WTC11 (cell line): ENCODE measurements around the gene UBL3. TPM values are rescaled to one million over a fixed set of nuclear protein-coding genes. Genes with fewer than 3 reads are reported as not detected.
A peak's percentile ranks its signal among the peaks of the same experiment; 100 is the strongest.

ENCODE experiments used
- ATAC-seq: fragments of 200-7000 bp; cut with Tn5 transposase; 2 replicates; pipeline ENCODE4 v1.10.0; 2021; ENCODE audit warnings: mild to moderate bottlenecking, moderate library complexity
- CTCF ChIA-PET: fragments of 300-600 bp; sonication (Branson Sonifier 250); formaldehyde crosslinking; loops from one replicate; lab custom pipeline; 2021; ENCODE audit warnings: antibody characterized with exemption; lab: Charles Lee
- POLR2A ChIA-PET: fragments of 350-600 bp; sonication (Branson Sonifier 250); formaldehyde crosslinking; loops from one replicate; lab custom pipeline; 2021; ENCODE audit warnings: antibody characterized with exemption; lab: Charles Lee
- DNase-seq: peaks from one replicate; pipeline ENCODE4 v3.0.0; 2021; ENCODE audit warnings: low spot score
- H3K27ac Mint-ChIP-seq: 2 replicates; pipeline ENCODE4 v1.8.0; 2021; ENCODE audit warnings: mixed read lengths
- H3K27me3 Mint-ChIP-seq: 2 replicates; pipeline ENCODE4 v1.8.0; 2021; ENCODE audit warnings: low read depth, mild to moderate bottlenecking, moderate library complexity, mixed read lengths
- H3K36me3 Mint-ChIP-seq: 2 replicates; pipeline ENCODE4 v1.8.0; 2021; ENCODE audit warnings: mixed read lengths
- H3K4me1 Mint-ChIP-seq: 2 replicates; pipeline ENCODE4 v1.8.0; 2022; ENCODE audit warnings: mixed read lengths
- H3K4me3 Mint-ChIP-seq: 2 replicates; pipeline ENCODE4 v1.8.0; 2021; ENCODE audit warnings: mild to moderate bottlenecking, moderate library complexity, mixed read lengths
- H3K9me3 Mint-ChIP-seq: 2 replicates; pipeline ENCODE4 v1.8.0; 2021; ENCODE audit warnings: mixed read lengths
- ETV6 ChIP-seq: sonication (generic); formaldehyde crosslinking; IDR thresholded peaks from 2 replicates; pipeline ENCODE4 v1.8.1; 2022; ENCODE audit warnings: mild to moderate bottlenecking, missing genetic modification reagents
- GRHL2 ChIP-seq: fragments of 250-450 bp; sonication (Bioruptor Pico); IDR thresholded peaks from 2 replicates; pipeline ENCODE4 v1.8.0; 2022; ENCODE audit warnings: mild to moderate bottlenecking, moderate library complexity; ENCODE audit not compliant: insufficient replicate concordance, severe bottlenecking
- NFATC4 ChIP-seq: fragments of 250-450 bp; sonication (Bioruptor Pico); IDR thresholded peaks from 2 replicates; pipeline ENCODE4 v1.9.0; 2021; ENCODE audit warnings: mild to moderate bottlenecking
- NFE2L1 ChIP-seq: sonication (generic); formaldehyde crosslinking; IDR thresholded peaks from 2 replicates; pipeline ENCODE4 v1.8.1; 2023; ENCODE audit warnings: missing genetic modification reagents
- ZNF138 ChIP-seq: sonication (generic); formaldehyde crosslinking; conservative IDR thresholded peaks from 2 replicates; pipeline ENCODE4 v1.8.1; 2022; ENCODE audit warnings: mild to moderate bottlenecking, moderate library complexity, missing genetic modification reagents
- ZNF423 ChIP-seq: fragments of 250-450 bp; sonication (Bioruptor Pico); IDR thresholded peaks from 2 replicates; pipeline ENCODE4 v2.1.2; 2022; ENCODE audit warnings: mild to moderate bottlenecking, moderate library complexity
- ZNF671 ChIP-seq: fragments of 250-450 bp; sonication (Bioruptor Pico); IDR thresholded peaks from 2 replicates; pipeline ENCODE4 v1.8.0; 2021; ENCODE audit warnings: mild to moderate bottlenecking
- total RNA-seq: library from RNA; stranded (reverse); gene quantifications from 3 replicates; pipeline ENCODE4 v1.2.3, GENCODE V29; 2021
- TF ChIP-seq, protein P1 (sequence below): sonication (generic); formaldehyde crosslinking; IDR thresholded peaks from 2 replicates; pipeline ENCODE4 v1.8.1; 2023; ENCODE audit warnings: mild to moderate bottlenecking, moderate library complexity, missing genetic modification reagents
- TF ChIP-seq, protein P2 (sequence below): sonication (generic); formaldehyde crosslinking; IDR thresholded peaks from 2 replicates; pipeline ENCODE4 v1.8.0; 2023; ENCODE audit warnings: missing genetic modification reagents, mild to moderate bottlenecking, borderline replicate concordance
- TF ChIP-seq, protein P3 (sequence below): fragments of 250-450 bp; sonication (Bioruptor Pico); IDR thresholded peaks from 2 replicates; pipeline ENCODE4 v1.9.0; 2021; ENCODE audit warnings: mild to moderate bottlenecking
- TF ChIP-seq, protein P4 (sequence below): fragments of 250-450 bp; sonication (Bioruptor Pico); IDR thresholded peaks from 2 replicates; pipeline ENCODE4 v1.9.0; 2021; ENCODE audit warnings: mild to moderate bottlenecking
- TF ChIP-seq, protein P5 (sequence below): fragments of 250-450 bp; sonication (Bioruptor Pico); IDR thresholded peaks from 2 replicates; pipeline ENCODE4 v1.9.0; 2021; ENCODE audit warnings: moderate library complexity, mild to moderate bottlenecking, inconsistent platforms, borderline replicate concordance
- TF ChIP-seq, protein P6 (sequence below): fragments of 200-600 bp; IDR thresholded peaks from 2 replicates; pipeline ENCODE4 v1.8.0; 2022; ENCODE audit warnings: antibody characterized with exemption
- TF ChIP-seq, protein P7 (sequence below): sonication (generic); formaldehyde crosslinking; IDR thresholded peaks from 2 replicates; pipeline ENCODE4 v1.8.1; 2023; ENCODE audit warnings: mild to moderate bottlenecking, missing genetic modification reagents

The UBL3 gene
- total RNA-seq, 1 experiment from 2014 or later = 15.5 TPM

DNA sequence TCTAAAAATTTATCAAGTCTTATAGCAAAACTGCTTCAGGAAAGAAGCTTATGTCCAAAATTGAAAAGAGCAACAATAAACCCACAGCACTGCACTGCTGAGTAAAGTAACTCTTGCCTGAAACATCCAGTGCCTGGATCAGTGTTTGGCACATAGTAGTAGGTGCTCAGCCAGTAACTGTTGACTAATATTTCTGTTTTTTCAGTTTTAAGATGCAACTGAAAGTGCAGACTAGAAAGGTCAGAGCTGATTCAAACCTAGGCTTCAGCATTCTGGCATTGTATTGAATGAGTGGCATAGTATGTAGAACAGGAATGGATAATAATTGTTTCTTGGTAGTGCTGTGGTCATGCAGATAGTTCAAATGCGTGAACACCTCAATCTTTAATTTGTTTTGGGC, 67.6 kb downstream of the UBL3 start:
- ATAC-seq (no peak), DNase-seq (no peak)
- Mint-ChIP-seq H3K27me3 (no peaks in the 10 kb centered on the region), H3K4me3 (no peak overlapping the region), H3K27ac (no peak overlapping the region), H3K4me1 (no peaks in the 10 kb centered on the region), H3K36me3 (no peaks in the 10 kb centered on the region), H3K9me3 (no peaks in the 10 kb centered on the region)
- CTCF ChIA-PET = no interaction called here
- POLR2A ChIA-PET = no interaction called here
- TF ChIP-seq ZNF138 (CRISPR knock-in tag) (no peak), NFATC4 (CRISPR knock-in tag) (no peak), ZNF423 (CRISPR knock-in tag) (no peak), ETV6 (CRISPR knock-in tag) (no peak)
- TF ChIP-seq, protein P1, sequence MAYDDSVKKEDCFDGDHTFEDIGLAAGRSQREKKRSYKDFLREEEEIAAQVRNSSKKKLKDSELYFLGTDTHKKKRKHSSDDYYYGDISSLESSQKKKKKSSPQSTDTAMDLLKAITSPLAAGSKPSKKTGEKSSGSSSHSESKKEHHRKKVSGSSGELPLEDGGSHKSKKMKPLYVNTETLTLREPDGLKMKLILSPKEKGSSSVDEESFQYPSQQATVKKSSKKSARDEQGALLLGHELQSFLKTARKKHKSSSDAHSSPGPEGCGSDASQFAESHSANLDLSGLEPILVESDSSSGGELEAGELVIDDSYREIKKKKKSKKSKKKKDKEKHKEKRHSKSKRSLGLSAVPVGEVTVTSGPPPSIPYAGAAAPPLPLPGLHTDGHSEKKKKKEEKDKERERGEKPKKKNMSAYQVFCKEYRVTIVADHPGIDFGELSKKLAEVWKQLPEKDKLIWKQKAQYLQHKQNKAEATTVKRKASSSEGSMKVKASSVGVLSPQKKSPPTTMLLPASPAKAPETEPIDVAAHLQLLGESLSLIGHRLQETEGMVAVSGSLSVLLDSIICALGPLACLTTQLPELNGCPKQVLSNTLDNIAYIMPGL = no peak
- TF ChIP-seq, protein P2, sequence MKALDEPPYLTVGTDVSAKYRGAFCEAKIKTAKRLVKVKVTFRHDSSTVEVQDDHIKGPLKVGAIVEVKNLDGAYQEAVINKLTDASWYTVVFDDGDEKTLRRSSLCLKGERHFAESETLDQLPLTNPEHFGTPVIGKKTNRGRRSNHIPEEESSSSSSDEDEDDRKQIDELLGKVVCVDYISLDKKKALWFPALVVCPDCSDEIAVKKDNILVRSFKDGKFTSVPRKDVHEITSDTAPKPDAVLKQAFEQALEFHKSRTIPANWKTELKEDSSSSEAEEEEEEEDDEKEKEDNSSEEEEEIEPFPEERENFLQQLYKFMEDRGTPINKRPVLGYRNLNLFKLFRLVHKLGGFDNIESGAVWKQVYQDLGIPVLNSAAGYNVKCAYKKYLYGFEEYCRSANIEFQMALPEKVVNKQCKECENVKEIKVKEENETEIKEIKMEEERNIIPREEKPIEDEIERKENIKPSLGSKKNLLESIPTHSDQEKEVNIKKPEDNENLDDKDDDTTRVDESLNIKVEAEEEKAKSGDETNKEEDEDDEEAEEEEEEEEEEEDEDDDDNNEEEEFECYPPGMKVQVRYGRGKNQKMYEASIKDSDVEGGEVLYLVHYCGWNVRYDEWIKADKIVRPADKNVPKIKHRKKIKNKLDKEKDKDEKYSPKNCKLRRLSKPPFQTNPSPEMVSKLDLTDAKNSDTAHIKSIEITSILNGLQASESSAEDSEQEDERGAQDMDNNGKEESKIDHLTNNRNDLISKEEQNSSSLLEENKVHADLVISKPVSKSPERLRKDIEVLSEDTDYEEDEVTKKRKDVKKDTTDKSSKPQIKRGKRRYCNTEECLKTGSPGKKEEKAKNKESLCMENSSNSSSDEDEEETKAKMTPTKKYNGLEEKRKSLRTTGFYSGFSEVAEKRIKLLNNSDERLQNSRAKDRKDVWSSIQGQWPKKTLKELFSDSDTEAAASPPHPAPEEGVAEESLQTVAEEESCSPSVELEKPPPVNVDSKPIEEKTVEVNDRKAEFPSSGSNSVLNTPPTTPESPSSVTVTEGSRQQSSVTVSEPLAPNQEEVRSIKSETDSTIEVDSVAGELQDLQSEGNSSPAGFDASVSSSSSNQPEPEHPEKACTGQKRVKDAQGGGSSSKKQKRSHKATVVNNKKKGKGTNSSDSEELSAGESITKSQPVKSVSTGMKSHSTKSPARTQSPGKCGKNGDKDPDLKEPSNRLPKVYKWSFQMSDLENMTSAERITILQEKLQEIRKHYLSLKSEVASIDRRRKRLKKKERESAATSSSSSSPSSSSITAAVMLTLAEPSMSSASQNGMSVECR (CRISPR knock-in tag) = no peak
- TF ChIP-seq, protein P3, sequence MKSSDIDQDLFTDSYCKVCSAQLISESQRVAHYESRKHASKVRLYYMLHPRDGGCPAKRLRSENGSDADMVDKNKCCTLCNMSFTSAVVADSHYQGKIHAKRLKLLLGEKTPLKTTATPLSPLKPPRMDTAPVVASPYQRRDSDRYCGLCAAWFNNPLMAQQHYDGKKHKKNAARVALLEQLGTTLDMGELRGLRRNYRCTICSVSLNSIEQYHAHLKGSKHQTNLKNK = no peak

DNA sequence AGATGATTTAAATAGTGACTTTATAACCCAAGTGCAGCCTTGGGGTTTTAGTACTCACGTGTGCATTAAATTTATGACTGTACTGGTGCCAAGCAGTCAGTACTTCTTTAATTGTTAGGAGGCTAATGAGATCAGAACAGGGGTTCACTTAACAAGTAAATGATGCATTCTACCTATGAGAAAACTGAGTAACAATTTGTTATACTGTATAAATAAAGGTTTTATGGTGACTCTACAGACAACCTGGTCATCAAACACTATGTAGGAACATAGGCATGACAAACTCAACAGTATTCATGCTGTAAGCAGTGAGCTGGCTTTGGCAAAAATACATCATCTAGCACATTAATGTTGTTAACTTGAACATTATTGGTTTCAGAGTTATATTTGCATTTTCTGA, 75.6 kb downstream of the UBL3 start:
- TF ChIP-seq NFE2L1 (CRISPR knock-in tag) = no peak
- TF ChIP-seq ZNF671 (CRISPR knock-in tag) = no peak
- TF ChIP-seq, protein P4, sequence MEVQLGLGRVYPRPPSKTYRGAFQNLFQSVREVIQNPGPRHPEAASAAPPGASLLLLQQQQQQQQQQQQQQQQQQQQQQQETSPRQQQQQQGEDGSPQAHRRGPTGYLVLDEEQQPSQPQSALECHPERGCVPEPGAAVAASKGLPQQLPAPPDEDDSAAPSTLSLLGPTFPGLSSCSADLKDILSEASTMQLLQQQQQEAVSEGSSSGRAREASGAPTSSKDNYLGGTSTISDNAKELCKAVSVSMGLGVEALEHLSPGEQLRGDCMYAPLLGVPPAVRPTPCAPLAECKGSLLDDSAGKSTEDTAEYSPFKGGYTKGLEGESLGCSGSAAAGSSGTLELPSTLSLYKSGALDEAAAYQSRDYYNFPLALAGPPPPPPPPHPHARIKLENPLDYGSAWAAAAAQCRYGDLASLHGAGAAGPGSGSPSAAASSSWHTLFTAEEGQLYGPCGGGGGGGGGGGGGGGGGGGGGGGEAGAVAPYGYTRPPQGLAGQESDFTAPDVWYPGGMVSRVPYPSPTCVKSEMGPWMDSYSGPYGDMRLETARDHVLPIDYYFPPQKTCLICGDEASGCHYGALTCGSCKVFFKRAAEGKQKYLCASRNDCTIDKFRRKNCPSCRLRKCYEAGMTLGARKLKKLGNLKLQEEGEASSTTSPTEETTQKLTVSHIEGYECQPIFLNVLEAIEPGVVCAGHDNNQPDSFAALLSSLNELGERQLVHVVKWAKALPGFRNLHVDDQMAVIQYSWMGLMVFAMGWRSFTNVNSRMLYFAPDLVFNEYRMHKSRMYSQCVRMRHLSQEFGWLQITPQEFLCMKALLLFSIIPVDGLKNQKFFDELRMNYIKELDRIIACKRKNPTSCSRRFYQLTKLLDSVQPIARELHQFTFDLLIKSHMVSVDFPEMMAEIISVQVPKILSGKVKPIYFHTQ = no peak
- TF ChIP-seq, protein P5, sequence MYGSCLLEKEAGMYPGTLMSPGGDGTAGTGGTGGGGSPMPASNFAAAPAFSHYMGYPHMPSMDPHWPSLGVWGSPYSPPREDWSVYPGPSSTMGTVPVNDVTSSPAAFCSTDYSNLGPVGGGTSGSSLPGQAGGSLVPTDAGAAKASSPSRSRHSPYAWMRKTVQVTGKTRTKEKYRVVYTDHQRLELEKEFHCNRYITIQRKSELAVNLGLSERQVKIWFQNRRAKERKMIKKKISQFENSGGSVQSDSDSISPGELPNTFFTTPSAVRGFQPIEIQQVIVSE = no peak
- TF ChIP-seq GRHL2 = no peak
- no peak overlapping the region for H3K27ac Mint-ChIP-seq
- ChIA-PET CTCF (interaction anchor here (0.8 to 1.4 kb wide), 3 partner anchors 149 to 358 kb away, joined by 3 read pairs; no protein-coding TSS in a partner anchor), POLR2A (no interaction called here)
- H3K27me3 Mint-ChIP-seq = no peaks in the 10 kb centered on the region
- no peak overlapping the region for H3K4me3 Mint-ChIP-seq
- peaks cover 8% of the 10 kb centered on the region for H3K4me1 Mint-ChIP-seq
- DNase-seq = no peak
- no peak for ATAC-seq
- no peaks in the 10 kb centered on the region for H3K36me3 Mint-ChIP-seq
- no peaks in the 10 kb centered on the region for H3K9me3 Mint-ChIP-seq

DNA sequence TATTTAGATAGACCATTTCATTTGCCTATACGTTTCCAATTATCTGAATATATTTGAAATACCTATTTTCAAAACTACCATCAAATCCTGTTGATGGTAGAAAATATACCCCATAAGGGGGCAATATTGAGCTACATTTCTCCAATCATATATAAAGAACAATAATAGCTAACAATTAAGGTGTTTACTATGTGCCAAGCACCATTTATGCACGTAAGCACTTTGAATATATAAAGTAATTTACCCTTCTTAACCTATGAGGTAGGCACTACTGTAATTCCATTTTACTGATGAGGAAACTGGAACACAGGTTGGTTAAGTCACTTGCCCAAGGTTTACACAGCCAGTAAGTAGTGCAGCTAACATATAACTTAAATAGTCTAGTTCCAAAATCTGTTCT, 79.2 kb downstream of the UBL3 start:
- Mint-ChIP-seq H3K4me3 (no peak overlapping the region), H3K4me1 (peaks cover 24% of the 10 kb centered on the region), H3K27me3 (no peaks in the 10 kb centered on the region), H3K27ac (no peak overlapping the region), H3K9me3 (no peaks in the 10 kb centered on the region)
- DNase-seq = no peak
- POLR2A ChIA-PET = no interaction called here
- TF ChIP-seq, protein P6, sequence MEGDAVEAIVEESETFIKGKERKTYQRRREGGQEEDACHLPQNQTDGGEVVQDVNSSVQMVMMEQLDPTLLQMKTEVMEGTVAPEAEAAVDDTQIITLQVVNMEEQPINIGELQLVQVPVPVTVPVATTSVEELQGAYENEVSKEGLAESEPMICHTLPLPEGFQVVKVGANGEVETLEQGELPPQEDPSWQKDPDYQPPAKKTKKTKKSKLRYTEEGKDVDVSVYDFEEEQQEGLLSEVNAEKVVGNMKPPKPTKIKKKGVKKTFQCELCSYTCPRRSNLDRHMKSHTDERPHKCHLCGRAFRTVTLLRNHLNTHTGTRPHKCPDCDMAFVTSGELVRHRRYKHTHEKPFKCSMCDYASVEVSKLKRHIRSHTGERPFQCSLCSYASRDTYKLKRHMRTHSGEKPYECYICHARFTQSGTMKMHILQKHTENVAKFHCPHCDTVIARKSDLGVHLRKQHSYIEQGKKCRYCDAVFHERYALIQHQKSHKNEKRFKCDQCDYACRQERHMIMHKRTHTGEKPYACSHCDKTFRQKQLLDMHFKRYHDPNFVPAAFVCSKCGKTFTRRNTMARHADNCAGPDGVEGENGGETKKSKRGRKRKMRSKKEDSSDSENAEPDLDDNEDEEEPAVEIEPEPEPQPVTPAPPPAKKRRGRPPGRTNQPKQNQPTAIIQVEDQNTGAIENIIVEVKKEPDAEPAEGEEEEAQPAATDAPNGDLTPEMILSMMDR = 0 out of 2 replicates have a peak, but pooled peaks have one; percentile 19
- TF ChIP-seq, protein P7, sequence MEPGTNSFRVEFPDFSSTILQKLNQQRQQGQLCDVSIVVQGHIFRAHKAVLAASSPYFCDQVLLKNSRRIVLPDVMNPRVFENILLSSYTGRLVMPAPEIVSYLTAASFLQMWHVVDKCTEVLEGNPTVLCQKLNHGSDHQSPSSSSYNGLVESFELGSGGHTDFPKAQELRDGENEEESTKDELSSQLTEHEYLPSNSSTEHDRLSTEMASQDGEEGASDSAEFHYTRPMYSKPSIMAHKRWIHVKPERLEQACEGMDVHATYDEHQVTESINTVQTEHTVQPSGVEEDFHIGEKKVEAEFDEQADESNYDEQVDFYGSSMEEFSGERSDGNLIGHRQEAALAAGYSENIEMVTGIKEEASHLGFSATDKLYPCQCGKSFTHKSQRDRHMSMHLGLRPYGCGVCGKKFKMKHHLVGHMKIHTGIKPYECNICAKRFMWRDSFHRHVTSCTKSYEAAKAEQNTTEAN (CRISPR knock-in tag) = no peak
- TF ChIP-seq, all 79 proteins: peak for 1
- ATAC-seq = no peak
- 0 out of 2 replicates have a peak, but pooled peaks cover 2% of the 10 kb centered on the region for H3K36me3 Mint-ChIP-seq
- CTCF ChIA-PET = interaction anchor here (0.6 to 6.4 kb wide), 37 partner anchors 9 to 536 kb away, joined by 3 to 128 read pairs (median 3); partner anchors contain the start of gene KATNAL1
